HG03342 (cell line): Measurements from ENCODE around the gene KRTAP10-7.
"Not testable (repeated sequence)": the region's sequence is repeated elsewhere in the genome, so short reads cannot be mapped to it uniquely, and the experiment has no call there.

Experiments
- ATAC-seq: cut with Tn5 transposase; IDR thresholded peaks from one replicate; pipeline ENCODE4 v1.9.1; 2021; ENCODE audit warnings: mild to moderate bottlenecking, moderate library complexity; ENCODE audit not compliant: unreplicated experiment

KRTAP10-7 gene

DNA sequence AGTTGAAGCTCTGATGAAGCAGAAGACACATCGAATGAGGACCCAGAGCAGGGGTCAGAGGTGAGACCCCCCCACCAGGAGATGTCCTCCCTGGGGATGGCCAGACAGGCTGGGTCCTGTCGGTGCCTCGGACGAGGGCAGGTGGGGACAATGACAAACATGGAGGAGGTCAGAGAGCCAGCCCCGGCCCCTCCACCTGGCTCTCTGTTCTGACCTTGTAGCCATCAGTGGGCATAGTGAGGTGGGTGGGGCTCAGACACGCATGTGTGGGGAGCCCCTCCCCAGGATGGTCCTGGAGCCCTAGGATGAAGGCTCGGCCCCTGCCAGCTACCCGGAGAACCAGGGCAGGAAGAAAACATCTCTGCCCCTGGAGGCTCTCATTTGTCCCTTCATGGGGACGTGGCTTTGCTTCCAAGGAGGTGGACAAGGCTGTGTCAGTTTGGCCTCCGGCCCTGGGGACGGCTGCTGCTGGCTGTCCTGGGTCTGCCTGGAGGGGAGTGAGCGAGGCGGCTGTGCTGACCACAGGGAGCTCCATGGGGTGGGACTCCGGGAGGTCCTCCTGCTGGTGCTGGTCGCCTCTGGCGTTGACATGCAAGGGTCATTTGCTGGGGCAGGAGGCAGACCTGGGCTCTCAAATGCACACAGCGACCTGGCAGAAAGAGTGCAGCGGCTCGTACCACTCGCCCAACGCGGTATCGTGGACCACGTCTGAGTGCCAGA is 10.7 kb upstream of the KRTAP10-7 start:
- ATAC-seq = no peak

DNA sequence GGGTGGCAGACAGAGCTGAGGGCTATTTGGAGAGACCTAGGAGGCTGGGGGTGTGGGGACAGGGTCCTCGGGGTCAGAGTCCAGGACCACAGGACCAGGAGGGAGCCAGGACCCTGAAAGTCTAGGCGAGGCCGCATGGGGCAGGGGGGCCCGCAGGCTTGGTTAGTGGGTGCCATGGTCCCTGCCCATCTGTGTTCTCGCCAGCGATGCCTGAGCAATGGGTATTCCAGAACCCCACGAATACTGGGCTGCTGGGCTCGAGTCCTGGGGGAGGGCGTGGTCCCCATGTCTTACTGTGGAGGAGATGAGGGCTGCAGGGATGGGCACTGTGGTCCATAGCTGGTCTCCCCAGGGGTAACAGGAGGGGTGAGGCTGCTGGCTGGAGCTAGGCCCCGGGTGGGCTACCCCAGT is 10.1 kb upstream of the KRTAP10-7 start:
- ATAC-seq = no peak

DNA sequence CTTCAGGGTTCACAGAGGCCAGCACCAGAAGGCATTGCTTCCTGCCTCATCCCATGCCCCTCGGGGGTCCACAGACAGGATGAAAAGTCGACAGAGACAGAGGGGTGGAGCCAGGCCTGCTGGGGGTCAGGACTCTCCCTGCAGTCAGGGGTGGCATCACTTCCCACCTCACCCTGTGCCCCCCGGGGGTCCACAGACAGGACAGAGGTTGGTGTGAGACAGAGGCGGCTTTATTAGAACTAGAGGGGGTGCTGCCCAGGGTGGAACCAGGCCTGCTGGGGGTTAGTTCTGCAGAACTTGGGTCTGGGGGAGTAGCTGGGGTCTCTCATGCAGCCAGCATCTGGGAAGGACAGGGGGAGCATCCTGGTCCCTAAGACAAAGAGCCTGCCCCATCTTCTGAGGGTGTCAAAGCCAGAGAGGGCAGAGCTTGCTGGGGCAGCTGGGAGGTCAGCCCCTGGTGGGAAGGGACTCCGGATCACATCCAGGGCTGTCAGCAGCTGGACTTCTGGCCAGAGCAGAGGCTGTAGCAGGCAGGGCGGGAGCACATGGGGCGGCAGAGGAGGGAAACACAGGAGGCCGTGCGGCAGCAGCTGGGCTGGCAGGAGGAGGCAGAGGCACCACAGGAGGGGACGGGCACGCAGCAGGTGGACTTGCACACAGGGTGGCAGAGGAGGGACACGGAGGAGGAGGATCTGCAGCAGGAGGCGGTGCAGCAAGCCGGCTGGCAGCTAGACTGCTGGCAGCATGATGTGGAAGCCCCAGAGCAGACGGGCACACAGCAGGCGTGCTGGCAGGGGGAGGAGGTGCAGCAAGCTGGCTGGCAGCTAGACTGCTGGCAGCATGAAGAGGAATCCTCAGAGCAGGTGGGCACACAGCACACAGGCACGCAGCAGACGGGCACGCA is 9.2 kb upstream of the KRTAP10-7 start:
- not testable (repeated sequence) for ATAC-seq

DNA sequence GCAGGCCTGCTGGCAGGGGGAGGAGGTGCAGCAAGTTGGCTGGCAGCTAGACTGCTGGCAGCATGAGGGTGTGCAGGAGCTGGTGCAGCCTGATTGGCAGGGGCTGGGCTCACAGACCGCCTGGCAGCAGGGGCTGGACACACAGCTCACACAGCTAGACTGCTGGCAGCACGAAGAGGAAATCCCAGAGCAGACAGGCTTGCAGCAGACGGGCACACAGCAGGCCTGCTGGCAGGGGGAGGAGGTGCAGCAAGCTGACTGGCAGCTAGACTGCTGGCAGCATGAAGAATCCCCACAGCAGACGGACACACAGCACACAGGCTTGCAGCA is 8.6 kb upstream of the KRTAP10-7 start:
- ATAC-seq = not testable (repeated sequence)

DNA sequence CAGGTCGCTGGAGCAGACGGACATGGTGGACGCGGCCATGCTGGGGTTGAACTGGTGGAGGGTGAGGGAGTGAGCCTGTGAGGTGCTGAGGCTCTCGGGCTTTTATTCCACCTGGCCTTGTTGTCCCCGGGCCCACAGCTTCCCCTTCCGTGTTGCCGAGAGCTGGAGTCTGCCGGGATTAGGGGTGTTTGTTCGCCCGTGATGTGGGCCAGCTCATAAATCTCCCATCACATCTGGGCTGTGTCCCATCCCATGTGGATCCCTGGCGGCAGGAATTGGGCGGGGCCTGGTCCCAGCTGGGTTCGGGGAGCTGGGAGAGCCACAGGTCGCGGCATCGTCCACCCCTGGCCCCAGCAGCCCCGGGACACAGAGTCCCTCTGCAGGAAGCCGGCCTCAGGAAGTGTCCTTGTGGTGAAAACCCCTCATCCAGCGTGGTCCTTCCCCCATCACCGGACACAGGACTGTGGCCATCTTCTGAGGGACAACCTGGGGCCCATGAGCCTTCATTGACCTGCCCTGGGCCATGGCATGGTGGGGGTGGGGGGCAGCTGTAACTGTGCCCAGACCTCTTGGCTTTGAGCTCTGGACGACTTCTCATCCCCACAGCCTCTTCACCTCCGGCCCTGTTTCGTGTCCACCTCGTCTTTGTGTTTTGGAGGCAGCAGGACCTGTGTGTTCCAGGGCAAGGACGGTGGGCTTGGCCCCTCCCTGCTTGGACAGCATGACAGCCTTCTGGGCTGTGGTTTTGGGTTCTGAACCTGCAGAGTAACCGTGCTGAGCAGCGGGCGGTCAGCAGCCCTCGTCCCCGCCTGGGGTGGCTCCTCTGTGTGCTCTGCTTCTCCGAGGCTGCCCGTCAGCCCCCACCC is 7.7 kb upstream of the KRTAP10-7 start, which contains the start of gene KRTAP10-6:
Gene KRTAP10-6 (minus strand): TSS at position 60 of the 866 bp plus-strand sequence. CDS start 21 bp downstream, at position 39.
- no peak for ATAC-seq

DNA sequence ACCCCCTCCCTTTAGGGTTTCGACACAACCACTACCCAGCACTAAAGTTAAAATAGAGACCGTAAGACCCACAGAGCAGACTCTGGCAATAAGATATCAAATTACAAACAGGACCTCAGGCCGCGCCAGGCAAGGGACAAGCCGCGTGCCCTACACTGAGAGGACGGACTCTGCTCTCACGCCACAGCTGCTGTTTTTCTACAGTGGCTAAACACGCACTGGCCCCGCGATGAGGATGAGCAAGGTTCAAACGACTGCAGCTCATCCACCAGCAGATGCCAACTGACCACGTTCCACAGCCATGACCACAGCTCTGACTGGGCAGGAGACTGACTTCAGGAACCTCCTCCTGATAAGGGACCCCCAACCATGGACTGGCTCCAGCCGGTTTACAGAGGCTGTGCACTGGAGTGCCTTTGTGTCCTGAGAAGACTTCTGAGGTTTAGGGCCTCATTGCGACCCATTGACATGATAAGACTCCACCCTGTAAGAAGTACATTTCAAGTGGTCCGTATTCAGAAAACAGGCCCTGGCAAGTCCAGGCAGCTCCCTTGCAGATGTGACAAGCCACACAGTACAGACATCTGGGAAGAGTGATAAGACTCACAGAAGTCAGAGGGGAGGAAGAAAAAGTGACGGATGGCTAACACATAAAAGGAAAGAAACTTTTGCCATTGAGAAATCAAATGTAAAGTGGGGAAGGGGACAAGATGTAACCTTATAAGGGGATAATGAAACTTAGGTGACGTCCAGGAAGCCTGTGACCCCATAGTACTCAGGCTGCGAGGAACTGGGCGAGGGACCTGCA is 6.6 kb upstream of the KRTAP10-7 start:
- ATAC-seq = no peak

DNA sequence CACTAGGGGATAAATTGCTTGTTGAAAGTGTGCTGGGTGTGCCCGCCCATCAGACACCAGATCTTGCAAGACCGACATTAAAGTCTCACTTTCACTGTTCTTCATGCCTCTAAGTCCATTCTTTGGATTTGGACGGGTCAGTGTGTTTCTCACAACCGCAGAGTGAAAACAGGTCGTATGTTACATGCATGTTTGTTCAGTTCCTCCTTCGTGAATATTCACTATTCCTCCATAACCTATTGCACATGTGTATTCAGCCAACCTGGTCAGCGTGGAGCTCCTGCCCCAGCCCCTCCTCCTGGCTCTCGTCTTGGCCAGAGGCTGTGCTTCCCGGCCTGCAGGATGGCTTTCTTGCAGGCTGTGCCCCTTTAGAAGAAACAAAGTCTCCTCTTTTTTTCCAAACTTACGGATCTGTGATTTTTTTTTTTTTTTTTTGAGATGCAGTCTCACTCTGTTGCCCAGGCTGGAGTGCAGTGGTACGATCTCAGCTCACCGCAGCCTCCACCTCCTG is 5.9 kb upstream of the KRTAP10-7 start:
- ATAC-seq = no peak

DNA sequence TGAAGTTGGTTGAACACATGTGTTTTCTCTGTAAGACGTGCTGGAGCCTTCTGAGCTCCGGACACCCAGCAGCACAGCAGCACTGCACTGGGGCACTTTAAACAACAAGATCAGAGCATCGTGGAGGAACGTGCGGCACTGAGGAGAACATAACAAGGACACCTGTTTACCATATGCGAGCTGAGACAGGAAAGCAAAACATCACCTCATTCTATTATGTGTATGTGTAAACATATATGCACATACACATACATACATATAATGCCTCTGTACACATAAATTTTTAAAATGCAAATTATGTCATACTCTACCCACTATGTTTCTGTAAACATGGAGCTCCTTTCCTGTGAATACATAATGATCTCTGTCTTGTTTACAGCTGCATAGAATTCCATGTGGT is 4.9 kb upstream of the KRTAP10-7 start:
- no peak for ATAC-seq

DNA sequence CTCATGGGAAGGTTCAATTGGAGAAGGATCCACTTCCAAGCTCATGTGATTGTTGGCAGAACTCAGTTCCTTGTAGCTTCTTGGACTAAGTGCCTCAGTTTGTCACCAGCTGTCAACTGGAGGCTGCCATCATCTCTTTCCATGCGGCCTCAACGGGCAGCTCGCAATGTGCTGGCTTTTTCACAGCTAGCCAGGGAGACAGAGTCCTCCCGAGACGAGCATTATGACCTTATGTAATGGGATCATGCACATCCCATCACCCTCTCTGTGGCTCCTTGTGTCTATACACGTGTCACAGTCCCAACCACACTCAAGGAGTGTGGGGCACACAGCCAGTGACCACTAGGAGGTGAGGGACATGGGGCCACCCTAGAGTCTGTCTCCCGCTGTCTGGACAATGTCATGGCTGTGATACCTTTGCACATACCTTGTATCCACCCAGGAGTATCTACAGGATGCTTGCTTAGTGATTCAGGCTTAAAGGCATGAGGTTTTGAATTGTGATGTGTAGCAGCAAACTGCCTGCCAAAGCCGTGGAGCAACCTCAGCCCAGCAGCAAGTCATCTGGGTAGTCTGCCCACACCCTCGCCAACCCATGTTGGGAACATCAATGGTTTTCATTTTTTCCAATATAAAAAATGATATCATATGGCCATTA is 4.2 kb upstream of the KRTAP10-7 start:
- ATAC-seq = no peak

DNA sequence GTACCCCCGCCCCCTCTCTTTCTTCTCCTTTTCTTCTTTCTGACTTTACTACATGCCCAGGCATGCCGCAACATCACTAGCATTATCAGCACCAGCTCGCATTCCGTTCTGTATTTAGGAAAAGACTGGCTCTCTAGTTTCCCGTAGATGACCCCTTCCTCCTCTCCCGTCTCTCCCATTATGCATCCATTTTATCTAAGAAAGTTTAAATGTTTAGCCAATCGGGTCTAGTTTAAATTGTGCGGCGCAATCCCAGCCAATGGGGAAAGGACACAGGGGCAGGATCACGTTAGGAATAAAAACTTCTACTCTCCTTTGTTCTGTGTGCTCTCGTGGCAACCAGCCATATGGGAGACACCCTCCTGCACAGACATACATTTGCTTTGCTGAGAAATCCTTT is 2.3 kb upstream of the KRTAP10-7 start:
- no peak for ATAC-seq

DNA sequence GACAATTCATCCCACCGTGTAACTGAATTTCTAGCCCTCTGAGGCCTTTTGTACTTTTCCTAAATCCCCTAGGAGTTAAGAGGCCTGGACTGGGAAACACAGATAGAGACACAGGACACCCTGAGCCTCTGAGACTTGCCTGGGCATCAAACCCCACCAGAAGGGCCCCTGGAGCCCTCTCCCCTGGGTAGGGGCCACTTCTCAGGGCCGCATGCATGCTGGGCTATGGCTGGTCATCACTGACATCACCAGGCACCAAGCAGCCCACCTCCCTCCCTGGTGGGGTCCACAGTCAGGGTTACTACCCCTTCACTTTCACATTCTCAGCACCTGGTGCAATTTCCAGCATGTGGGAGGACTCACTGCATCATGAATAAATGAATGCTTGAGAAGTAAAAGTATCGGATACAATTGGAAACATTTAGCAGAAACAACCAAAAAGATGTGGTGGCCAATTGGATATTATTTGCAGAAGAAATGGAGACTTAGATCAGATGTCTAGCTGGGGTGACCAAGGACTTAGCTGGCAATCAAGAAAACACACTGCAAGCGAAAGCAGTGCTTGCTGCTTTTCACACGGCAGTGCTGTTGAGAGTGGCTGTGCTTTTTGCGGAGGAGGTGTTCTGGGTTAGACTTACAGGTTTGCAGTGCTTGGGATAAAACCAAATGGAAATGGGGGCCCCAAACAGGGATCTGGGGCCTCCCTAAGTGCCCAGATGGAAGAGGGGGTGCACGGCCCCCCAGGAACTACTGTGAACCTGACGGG is 950 bp upstream of the KRTAP10-7 start:
- no peak for ATAC-seq

DNA sequence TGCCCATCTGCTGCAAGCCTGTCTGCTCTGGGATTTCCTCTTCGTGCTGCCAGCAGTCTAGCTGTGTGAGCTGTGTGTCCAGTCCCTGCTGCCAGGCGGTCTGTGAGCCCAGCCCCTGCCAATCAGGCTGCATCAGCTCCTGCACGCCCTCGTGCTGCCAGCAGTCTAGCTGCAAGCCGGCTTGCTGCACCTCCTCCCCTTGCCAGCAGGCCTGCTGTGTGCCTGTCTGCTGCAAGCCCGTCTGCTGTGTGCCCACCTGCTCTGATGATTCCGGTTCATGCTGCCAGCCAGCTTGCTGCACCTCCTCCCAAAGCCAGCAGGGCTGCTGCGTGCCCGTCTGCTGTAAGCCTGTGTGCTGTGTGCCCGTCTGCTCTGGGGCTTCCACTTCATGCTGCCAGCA is 694 bp downstream of the KRTAP10-7 start:
- not testable (repeated sequence) for ATAC-seq

DNA sequence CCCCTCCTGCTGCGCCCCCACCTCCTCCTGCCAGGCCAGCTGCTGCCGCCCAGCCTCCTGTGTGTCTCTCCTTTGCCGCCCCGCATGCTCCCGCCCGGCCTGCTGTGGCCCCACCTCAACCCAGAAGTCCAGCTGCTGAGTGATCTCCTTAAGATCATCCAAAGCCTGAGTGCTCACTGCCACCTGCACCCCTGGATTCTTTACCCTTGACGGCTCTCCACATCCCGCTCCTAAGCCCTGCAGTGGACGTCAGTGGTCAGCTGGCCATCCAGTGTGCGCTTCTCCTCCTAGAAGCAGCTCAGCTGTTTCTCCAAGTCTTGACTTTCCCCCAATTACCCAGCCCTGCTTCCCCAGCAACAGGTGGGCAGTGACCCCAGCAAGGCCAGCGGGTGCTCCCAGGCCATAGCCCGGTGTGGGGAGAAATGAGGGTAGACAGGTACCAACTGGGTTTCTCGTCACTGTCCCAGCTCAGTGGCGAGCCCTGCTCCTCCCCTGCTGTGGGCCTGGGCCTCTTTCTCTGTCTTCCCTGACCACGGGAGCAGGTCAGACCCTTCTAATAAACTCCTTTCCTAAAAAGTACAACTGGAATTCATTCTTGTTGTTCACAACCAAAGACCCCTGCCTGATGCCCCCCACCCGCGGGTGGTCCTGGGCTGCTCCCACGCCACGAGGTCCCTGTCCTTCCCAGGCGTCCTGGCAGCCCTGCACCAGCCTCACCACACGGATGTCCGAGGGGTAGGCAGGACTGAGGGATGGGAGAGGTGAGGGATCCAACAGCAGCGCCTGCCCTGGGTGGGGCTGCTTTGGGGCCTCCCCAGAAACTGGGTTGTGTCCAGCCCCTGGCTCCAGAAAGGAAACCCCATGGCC is 1.4 kb downstream of the KRTAP10-7 start:
- ATAC-seq = no peak

DNA sequence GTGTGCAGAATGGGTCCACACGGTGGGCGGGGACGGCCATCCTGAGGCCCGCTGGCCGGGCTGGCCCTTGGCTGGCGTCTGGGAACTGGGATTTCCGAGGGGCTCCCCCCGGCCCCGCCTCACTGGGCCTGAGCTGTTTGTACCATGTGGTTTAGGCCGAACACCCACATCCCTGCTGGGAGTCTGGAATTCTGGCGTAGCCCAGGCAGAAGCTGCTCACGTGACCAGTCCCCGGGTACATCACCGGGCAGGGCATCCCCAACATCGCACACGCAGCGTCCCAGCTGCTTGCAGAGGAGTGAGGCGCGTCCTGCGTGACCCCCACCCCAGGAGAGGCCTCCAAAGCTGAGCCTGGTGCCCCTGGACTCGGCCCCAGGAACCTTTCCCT is 2.1 kb downstream of the KRTAP10-7 start:
- ATAC-seq = no peak

DNA sequence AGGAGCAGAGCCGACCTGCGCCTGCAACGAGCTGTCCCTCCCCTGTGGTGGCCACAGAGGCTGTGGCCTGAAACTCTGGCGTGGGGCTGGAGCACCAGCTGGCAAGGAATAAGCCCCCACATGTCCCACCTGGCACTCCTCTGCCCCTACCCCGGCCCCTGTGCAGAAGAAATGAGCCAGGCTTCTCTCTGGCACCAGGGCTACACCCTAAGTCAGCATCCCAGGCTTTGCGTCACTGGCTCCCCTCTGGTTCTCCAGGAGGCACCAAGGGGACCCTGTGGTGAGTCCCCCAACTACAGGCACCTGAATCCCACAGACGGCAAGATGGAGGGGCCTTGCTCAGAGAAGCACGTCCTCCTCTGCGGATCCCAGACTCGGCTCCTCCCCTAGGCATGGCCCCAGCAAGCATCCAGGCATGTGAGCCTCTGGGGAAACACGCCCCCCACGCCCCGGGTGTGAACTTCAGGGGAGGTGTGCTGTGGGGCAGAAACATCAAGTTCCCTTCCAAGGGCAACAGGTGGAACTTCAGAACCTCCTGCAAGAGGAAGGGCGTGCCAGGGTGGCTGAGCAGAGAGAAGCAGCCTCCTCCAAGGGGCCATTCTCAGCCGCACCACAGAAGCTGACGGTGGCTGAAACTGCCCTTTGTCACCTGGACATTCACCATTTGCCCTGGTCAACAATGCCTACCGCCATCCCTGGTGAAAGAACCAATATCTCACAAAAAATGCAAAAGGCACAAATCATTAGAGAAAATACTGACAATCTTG is 2.9 kb downstream of the KRTAP10-7 start:
- no peak for ATAC-seq

DNA sequence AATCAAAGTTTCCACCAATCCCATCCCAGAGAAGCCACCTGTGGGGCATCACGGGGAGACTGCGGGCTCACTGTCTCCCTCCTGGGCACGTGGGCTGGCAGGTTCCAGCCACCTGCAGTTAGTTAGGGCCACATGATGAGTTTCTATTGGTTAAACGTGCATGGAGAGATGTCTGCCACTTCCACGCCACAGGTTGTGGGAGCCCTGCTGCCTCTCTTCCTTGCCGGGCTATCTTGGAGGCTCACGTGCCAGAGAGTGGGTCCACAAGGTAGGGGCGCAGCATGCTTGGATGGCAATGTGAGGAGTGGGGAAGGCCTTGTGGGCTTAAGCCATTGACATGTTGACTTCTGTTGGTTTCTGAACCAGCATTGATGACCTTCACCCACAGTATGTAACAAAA is 3.5 kb downstream of the KRTAP10-7 start:
- no peak for ATAC-seq

DNA sequence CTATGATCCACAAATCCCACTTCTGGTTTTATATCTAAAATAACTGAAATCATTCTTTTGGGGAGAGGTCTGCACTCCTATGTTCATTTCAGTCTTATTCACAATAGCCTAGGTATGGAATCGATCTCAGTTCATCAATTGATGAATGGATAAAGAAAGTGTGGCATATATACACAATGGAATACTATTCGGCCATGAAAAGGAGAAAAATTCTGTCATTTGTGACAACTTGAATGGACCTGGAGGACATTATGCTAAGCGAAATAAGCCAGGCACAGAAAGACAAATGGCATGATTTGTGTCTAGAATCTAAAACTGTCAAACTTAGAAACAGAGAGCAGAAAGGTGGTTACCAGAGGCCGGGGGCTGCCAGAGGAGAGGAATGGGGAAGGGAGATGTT is 6.1 kb downstream of the KRTAP10-7 start:
- no peak for ATAC-seq
